Right lobe of liver (tissue), 6 donors: ENCODE measurements around the gene USF2. TPM values are rescaled to one million over a fixed set of nuclear protein-coding genes. Genes with fewer than 3 reads are reported as not detected.

Experiments used
- ATAC-seq, 4 donors: fragments of 200-7000 bp; cut with Tn5 transposase; one replicate each; pipeline ENCODE4 v1.9.1; 2020; ENCODE audit warnings: mild to moderate bottlenecking in 4 of 4, moderate library complexity in 4 of 4
- DNase-seq, 3 donors: peaks; one replicate each; pipeline ENCODE4 v3.0.0-alpha.2; 2020
- H3K27ac ChIP-seq, 3 donors: fragments of 200-600 bp; one replicate each; pipeline ENCODE4 v1.8.0; 2022
- H3K27me3 ChIP-seq, 2 donors: fragments of 200-600 bp; one replicate each; pipeline ENCODE4 v1.8.0; 2022
- H3K36me3 ChIP-seq, 4 donors: fragments of 200-600 bp; sonication (generic) in 1 of 4; one replicate each; pipeline versions ENCODE4 v1.5.1 to v1.8.0; 2017 to 2022; ENCODE audit warnings: control low read depth in 1 of 4
- H3K4me1 ChIP-seq, 4 donors: fragments of 200-600 bp; sonication (generic) in 1 of 4; one replicate each; pipeline versions ENCODE4 v1.5.1 to v1.8.0; 2017 to 2022; ENCODE audit warnings: control low read depth in 1 of 4
- H3K4me3 ChIP-seq, 3 donors: fragments of 200-600 bp; one replicate each; pipeline ENCODE4 v1.8.0; 2022
- H3K9me3 ChIP-seq, 4 donors: fragments of 200-600 bp; sonication (generic) in 1 of 4; one replicate each; pipeline versions ENCODE4 v1.5.1 to v1.8.0; 2017 to 2022; ENCODE audit warnings: control low read depth in 1 of 4
- POLR2A ChIP-seq: fragments of 450-650 bp; IDR thresholded peaks from one replicate; pipeline ENCODE4 v1.6.1; 2017; ENCODE audit warnings: antibody characterized with exemption, mild to moderate bottlenecking
- WGBS: methylation state at CpG from one replicate; pipeline ENCODE4 v1.1.6; 2018; ENCODE audit warnings: low coverage, low lambda C conversion rate; ENCODE audit not compliant: insufficient coverage; ENCODE audit errors: missing lambda C conversion rate; 5-methylcytosine and 5-hydroxymethylcytosine counted together
- intact Hi-C, 2 donors: fragments of 100-400 bp; cut with DNase I; formaldehyde crosslinking; loops; one replicate each; pipeline versions ENCODE4 v1.11.2 to v1.14.1; 2022
- total RNA-seq, 6 experiments: library from RNA; depleted of rRNA in 2 of 6; stranded (reverse); fragments of >200 nt in 2 of 6; fragmentation: NEBNext Ultra II Directional in 3 of 6; extraction: Animal tissue kit (Norgen Biotek cat#: 25700) in 3 of 6; gene quantifications; one replicate each; pipeline versions ENCODE4 v1.1.0 to v1.2.4, GENCODE V29; 2016 to 2023
- TF ChIP-seq, protein P1 (sequence below), 4 donors: fragments of 200-600 bp in 3 of 4; fragments of 450-650 bp in 1 of 4; IDR thresholded peaks; one replicate each; pipeline versions ENCODE4 v1.5.1 to v1.8.0; 2016 to 2022; ENCODE audit warnings: antibody characterized with exemption in 4 of 4, mild to moderate bottlenecking in 2 of 4
- donor health status: DM: no; HTN: yes; CAD: no.
- donor health status: DM: no; HTN: no; CAD: no.
- donor health status: DM: no; HTN: no; CAD: no.
- donor health status: DM: no; HTN: yes; CAD: no.
- donor health status: DM: no; HTN: yes; CAD: no.

The USF2 gene
- total RNA-seq, 6 experiments from 2014 or later = 65.4 to 78.5 (median 75.7) TPM

DNA sequence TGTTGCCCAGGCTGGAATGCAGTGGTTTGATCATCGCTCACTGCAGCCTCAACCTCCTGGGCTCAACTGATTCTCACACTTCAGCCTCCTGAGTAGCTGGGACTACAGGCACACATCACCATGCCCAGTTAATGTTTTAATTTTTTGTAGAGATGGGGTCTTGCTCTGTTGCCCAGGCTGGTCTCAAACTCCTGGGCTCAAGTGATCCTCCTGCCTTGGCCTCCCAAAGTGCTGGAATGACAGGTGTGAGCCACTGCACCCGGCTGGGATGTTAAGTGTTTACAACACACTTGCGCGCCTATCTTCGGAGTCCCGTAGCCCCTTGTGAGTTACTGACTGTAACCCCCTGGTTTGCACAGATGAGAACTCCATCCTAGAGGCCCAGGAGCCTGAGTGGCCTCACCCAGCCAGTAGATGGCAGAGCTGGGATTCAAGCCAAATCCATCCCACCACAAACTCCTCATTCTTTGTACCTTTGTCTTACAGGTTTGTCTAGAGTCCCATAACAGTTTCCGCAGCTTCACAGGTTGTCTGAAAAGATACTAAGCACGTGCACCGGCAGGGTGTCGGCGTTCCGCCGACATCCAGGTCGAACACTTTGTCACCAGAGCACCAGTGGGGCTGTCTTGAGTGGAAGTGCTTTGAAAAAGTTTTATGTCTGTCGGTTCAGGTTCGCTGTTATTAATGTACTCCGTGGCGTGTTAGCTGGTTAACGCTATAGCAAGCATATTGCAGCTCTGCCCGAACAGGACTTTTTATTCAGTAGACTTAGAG, 37.9 kb downstream of the USF2 start:
- Histone ChIP-seq H3K9me3 (no peaks in the 10 kb centered on the region), H3K27me3 (no peaks in the 10 kb centered on the region), H3K4me3 (no peak overlapping the region), H3K4me1 (peaks cover 0 to 7% (median 0%) of the 10 kb centered on the region in 4 donors), H3K36me3 (no peaks in the 10 kb centered on the region), H3K27ac (no peak overlapping the region)
- ATAC-seq (no peak), DNase-seq (no peak)
- intact Hi-C loops = no loop called here
- WGBS = 93% methylated on average over 17 of the region's 20 CpGs
- no peak for TF ChIP-seq POLR2A
- TF ChIP-seq, protein P1, sequence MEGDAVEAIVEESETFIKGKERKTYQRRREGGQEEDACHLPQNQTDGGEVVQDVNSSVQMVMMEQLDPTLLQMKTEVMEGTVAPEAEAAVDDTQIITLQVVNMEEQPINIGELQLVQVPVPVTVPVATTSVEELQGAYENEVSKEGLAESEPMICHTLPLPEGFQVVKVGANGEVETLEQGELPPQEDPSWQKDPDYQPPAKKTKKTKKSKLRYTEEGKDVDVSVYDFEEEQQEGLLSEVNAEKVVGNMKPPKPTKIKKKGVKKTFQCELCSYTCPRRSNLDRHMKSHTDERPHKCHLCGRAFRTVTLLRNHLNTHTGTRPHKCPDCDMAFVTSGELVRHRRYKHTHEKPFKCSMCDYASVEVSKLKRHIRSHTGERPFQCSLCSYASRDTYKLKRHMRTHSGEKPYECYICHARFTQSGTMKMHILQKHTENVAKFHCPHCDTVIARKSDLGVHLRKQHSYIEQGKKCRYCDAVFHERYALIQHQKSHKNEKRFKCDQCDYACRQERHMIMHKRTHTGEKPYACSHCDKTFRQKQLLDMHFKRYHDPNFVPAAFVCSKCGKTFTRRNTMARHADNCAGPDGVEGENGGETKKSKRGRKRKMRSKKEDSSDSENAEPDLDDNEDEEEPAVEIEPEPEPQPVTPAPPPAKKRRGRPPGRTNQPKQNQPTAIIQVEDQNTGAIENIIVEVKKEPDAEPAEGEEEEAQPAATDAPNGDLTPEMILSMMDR (IDR thresholded peaks at IDR 0.05) = no peak

DNA sequence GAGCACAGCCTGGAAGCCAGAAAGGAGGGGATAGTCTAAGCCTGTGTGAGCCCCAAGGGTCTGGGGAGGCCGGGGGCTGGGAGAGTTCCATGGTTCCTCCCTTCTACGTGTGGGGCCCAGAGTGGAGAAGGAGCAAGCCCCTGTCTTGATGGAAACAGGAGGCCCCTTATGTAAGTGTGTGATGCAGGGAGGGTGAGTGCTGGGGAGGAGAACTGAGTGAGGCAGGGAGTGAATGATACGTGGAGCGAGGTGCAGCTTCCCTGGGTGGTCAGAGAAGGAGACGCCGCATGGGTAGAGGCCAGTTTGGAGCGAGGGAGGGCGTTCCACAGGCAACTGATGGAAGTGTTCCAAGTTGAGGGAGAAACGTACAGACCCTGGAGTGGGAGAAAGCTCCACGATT, 39.2 kb downstream of the USF2 start:
- ATAC-seq (no peak), DNase-seq (no peak)
- Histone ChIP-seq H3K27ac (no peak overlapping the region), H3K36me3 (no peaks in the 10 kb centered on the region), H3K4me3 (no peak overlapping the region), H3K4me1 (peaks cover 0 to 7% (median 0%) of the 10 kb centered on the region in 4 donors), H3K9me3 (no peaks in the 10 kb centered on the region), H3K27me3 (no peaks in the 10 kb centered on the region)
- 79% methylated on average over 10 of the region's 10 CpGs for WGBS
- TF ChIP-seq, protein P1 (IDR thresholded peaks at IDR 0.05) = no peak
- TF ChIP-seq POLR2A = no peak
- intact Hi-C loops = no loop called here

DNA sequence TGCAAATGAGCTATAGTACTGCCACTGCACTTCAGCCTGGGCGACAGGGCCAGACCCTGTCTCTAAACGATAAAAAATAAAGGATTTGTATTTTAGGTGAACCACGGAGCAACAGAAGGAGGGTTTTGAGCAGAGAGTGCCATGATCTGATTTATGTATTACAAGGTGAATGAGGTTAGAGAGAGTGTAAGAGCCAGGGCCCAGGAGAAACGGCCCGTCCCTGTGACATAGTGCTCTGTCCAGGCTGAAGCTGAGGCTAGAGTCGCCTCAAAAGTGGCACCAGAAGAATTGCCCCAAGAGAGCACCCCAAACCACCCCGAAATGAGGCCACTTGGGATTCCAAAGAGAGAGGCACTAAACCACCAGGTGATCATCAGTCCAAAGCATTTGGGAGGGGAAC, 40.1 kb downstream of the USF2 start:
- Histone ChIP-seq H3K36me3 (no peaks in the 10 kb centered on the region), H3K4me3 (no peak overlapping the region), H3K4me1 (peaks cover 0 to 7% (median 0%) of the 10 kb centered on the region in 4 donors), H3K9me3 (no peaks in the 10 kb centered on the region), H3K27ac (no peak overlapping the region), H3K27me3 (no peaks in the 10 kb centered on the region)
- DNase-seq (no peak), ATAC-seq (no peak)
- TF ChIP-seq, protein P1 (IDR thresholded peaks at IDR 0.05) = no peak
- TF ChIP-seq POLR2A = no peak
- WGBS = 92% methylated on average over 3 of the region's 7 CpGs
- intact Hi-C loops = no loop called here

DNA sequence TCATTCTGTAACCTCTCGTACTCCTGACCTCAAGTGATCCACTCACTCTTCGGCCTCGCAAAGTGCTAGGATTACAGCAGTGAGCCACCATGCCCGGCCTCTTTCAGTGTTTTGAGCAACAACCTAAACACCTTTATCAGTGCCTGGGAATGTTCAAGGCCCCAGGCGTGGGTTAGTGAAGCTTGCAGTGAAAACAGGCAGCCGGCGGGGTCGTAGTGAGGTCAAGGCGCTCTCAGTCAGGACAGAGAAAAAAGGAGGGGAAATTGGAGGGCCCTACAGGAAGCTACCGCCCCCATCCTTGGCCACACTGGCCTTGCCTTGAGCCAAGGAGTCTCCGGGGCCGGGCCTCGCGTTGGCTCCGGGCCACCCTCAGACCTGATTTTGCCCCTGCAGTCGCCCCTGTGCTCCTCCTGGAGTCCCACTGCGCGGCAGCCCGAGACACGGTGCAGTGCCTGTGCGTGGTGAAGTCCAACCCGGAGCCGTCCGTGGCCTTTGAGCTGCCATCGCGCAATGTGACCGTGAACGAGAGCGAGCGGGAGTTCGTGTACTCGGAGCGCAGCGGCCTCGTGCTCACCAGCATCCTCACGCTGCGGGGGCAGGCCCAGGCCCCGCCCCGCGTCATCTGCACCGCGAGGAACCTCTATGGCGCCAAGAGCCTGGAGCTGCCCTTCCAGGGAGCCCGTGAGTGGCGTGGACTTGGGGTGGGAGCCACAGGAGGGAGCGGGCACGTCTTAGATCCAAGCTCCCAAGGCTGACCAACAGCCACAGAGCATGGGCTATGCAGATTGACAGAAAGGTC, 40.9 kb downstream of the USF2 start:
- Histone ChIP-seq H3K27ac (no peak overlapping the region), H3K4me1 (peaks cover 0 to 7% (median 0%) of the 10 kb centered on the region in 4 donors), H3K36me3 (no peaks in the 10 kb centered on the region), H3K4me3 (no peak overlapping the region), H3K9me3 (no peaks in the 10 kb centered on the region), H3K27me3 (no peaks in the 10 kb centered on the region)
- TF ChIP-seq, protein P1 (IDR thresholded peaks at IDR 0.05) = no peak
- no peak for TF ChIP-seq POLR2A
- 78% methylated on average over 24 of the region's 47 CpGs for WGBS
- DNase-seq (no peak), ATAC-seq (peak; percentile 35 to 57 (median 40))
- intact Hi-C loops = no loop called here
